ENCODE measurements around the gene ZHX3.

ZHX3 gene

GRCh38 chr20:41183391-41183790 lies 134.1 kb downstream of the ZHX3 start:
- no peak for DNase-seq (ENCODE audit: low read depth, low spot score)
- H3K4me3 ChIP-seq (ENCODE audit: low read length) = no peak overlapping the region

DNA sequence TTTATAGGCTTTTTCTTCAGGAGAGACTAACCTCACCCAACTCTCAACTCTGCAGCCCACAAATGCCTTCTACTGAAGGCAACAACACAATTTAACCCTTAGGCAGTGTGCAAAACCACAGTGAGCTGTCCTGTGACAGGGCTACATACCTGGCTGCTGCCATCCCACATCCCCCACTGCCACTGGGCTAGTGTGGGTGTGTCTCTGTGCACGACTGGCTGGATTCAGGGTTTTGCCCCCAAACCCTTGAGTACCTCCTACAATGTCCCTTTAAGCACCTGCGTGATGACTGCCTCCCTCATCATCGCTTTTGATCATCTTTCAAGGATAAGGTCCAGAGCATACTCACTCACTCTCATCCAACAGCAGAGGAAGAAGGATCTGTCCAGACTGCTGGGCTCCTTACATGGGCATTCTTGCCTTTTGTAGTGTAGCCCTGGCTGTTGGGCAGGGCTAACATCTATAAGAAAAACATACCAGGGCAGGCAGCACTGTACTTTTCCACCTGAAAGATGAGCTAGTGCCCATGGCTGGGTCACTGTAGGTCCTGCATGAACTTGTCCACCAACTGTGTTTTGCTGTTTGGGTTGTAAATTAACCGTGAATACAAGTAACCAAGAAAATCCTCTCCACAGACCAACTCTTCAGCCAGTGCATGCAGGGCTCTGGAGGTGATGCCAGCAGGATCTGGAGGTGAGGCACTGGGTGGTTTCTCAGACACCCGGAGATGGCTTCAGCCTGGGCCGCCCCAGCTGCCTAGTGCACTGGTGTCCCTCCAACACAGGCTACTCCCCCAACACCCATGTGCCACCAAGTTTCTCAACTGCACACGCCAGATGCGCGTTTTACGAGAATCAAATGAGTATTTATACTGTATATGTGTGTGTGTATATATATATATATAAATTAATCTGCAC lies 135.0 kb downstream of the ZHX3 start:
- H3K4me3 ChIP-seq (ENCODE audit: low read length) = no peak overlapping the region
- no peak for DNase-seq (ENCODE audit: low read depth, low spot score)

DNA sequence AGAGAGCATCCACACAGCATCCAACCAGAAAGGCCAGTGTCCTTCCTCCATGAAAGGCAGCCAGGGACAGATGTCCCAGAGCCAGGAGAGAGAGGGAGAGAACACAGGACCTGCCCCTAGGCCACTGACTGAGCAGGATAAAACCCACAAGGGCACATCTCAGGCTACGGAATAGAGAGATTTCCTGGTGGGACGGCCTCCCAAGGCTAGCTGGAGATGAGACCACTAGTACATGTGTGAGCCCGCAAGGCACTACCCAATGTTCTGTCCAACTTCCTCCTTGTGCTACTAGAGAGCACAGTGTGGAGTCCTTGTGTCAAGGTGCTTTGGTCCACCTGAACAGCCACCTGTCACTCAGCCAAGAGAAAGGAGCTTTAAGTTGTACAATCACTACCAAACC lies 136.0 kb downstream of the ZHX3 start:
- no peak overlapping the region for H3K4me3 ChIP-seq (ENCODE audit: low read length)
- DNase-seq (ENCODE audit: low read depth, low spot score) = no peak

DNA sequence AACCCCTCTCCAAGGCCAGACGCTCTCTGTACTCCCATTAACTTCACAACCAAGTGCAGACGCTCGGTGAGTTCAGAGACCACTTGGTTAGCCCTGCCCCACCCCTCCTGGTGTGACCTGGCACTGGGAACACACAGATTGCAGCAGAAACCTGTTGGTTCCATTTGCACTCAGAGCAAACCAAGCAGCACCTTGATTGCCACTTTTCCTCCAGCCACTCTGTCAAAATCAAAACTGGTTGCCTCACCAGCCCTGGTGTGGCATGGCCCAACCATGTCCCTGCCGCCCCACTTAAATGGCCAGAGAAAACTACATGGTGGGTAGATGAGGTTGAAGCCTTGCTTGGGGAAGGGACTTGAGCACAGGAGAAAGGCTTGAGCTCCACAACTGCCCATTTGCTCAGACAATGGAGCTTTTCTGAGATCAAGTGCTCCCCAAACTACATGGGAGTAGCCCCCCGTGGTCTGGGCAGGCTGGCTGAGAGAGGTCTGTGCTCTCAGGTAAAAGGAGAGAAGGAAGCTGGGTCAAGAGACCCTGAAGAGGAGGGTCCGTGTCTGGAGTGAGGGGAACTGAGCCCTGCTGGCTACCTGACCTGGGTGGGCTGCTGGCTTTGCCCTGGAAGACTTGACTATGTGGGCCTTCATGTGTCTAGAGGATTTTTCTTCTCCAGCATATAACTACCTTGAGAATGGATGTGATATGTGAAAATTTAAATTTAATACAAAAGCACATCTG lies 136.8 kb downstream of the ZHX3 start:
- DNase-seq (ENCODE audit: low read depth, low spot score) = no peak
- no peak overlapping the region for H3K4me3 ChIP-seq (ENCODE audit: low read length)

GRCh38 chr20:41179961-41180360 lies 137.6 kb downstream of the ZHX3 start:
- no peak for DNase-seq (ENCODE audit: low read depth, low spot score)
- H3K4me3 ChIP-seq (ENCODE audit: low read length) = no peak overlapping the region

DNA sequence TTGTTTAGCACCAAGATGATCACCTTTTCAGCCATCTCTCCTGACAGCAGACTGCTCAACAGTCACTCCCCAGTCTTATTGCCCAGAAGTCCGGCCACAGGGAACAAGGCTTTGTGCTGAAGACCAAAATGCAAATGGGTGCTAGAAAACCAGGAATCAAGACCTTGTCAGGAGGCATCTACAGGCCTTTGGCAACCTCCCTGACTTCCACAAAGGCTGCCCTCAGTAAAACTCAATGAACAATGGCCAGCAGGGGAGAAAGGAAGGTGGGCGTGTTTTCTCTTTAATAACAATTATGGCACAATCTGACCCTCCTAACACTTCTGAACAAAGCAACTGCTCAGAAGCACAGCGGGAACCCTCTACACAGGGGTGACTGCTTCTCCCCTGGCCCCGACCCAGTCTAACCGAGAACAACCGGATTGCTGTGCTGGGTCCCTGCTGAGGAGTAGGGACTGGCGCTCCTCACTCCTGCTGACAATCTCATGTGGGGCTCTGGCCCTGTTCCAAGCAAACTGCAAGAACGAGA lies 138.6 kb downstream of the ZHX3 start:
- no peak for DNase-seq (ENCODE audit: low read depth, low spot score)
- H3K4me3 ChIP-seq (ENCODE audit: low read length) = no peak overlapping the region

GRCh38 chr20:41178495-41178894 lies 139.0 kb downstream of the ZHX3 start:
- DNase-seq (ENCODE audit: low read depth, low spot score) = no peak
- H3K4me3 ChIP-seq (ENCODE audit: low read length) = no peak overlapping the region

- no peak for DNase-seq (ENCODE audit: low read depth, low spot score)
- H3K4me3 ChIP-seq (ENCODE audit: low read length) = no peak overlapping the region
Observed at GRCh38 chr20:41177636-41178035, 139.9 kb downstream of the ZHX3 start.

- DNase-seq (ENCODE audit: low read depth, low spot score) = no peak
Observed at GRCh38 chr20:41176711-41177552, 140.6 kb downstream of the ZHX3 start.

DNA sequence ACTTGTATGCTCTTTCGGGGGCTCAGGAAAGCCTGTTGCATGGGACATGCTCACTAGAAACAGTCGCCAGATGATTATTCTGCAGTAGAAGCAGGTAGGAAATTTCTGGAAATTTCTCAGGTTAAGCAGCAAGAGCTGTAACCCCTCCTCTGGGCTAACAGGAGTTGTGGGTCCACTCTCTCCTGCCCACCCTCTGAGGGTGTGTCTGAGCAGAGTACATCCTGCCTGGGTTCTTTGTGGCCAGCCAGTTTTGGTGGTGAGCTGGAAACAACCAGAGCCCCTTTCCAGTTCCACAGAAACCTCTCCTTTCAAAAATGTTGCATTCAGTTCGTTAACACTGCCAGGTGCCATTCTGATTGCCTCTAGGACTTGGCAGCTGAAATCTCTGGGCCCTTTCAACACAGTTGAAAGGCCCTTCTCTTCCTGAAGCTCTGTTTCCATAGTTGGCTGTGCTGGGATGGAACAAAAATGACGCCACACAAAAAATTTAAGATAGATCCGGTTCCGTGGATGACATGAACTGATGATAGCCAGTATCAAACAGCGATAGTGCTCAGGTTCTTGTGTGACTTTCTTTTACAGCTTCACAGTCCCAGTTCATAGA lies 141.7 kb downstream of the ZHX3 start:
- H3K4me3 ChIP-seq (ENCODE audit: low read length) = no peak overlapping the region
- DNase-seq (ENCODE audit: low read depth, low spot score) = no peak

More at GRCh38 chr20:41176711-41177552, 140.6 kb downstream of the ZHX3 start:
- H3K4me3 ChIP-seq (ENCODE audit: low read length) = no peak overlapping the region

DNA sequence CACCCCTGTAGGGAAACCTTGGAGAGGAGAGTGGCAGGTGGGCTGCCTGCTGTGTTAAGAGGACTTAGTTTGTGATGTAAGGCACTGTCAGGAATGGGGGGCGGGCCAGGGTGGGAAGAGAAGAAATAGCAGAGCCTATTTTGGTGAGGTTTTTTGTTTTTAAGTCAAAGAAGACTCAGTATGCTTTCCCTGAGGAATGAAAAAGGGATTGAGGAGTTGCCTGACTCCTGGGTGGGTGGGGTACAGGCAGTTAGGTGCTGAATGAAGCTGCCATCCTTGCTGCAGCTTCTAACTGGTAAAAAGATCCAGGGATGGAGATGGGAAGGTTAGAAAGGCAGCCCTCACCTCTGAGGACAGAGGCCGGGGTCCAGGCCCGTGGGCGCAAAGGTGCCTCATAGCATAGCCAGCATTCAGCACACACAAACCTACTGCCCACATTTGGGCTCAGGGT lies 142.3 kb downstream of the ZHX3 start:
- H3K4me3 ChIP-seq (ENCODE audit: low read length) = no peak overlapping the region
- no peak for DNase-seq (ENCODE audit: low read depth, low spot score)

DNA sequence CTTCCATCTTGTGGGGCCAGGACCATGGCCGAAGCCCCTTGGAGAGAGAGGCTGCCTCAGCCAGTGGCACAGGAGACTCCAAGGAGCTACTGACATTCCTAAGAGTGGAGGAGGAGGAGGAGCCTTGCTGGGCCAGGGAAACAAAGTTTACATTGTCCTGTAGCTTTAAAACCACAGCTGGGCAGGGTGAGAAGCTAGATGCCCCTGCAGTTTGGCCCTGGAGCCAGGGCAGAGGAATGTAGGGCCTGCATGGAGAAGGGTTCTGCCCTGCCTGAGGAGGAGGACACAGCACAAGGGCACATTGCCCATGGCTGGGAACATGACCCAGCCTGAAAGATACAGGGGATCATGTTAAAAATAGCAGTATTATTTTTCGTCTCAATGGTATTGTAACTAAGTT lies 142.7 kb downstream of the ZHX3 start:
- no peak overlapping the region for H3K4me3 ChIP-seq (ENCODE audit: low read length)
- no peak for DNase-seq (ENCODE audit: low read depth, low spot score)

DNA sequence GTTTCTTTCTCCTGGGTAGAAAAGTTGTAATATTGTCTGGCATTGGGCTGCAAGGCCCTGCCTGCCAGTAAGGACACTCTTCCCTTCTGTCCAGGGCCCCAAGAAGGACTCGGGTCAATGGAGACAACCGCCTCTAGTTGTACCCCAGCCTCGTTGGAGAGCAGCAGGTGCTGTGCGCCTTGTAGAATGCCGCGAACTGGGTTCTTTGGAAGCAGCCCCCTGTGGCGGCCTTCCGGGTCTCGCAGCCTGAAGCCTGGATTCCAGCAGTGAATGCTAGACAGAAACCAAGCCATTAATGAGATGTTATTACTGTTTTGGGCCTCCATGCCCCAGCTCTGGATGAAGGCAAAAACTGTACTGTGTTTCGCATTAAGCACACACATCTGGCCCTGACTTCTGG lies 143.2 kb downstream of the ZHX3 start:
- no peak overlapping the region for H3K4me3 ChIP-seq (ENCODE audit: low read length)
- no peak for DNase-seq (ENCODE audit: low read depth, low spot score)

GRCh38 chr20:41173791-41174341 lies 143.7 kb downstream of the ZHX3 start:
- no peak overlapping the region for H3K4me3 ChIP-seq (ENCODE audit: low read length)
- DNase-seq (ENCODE audit: low read depth, low spot score) = no peak

DNA sequence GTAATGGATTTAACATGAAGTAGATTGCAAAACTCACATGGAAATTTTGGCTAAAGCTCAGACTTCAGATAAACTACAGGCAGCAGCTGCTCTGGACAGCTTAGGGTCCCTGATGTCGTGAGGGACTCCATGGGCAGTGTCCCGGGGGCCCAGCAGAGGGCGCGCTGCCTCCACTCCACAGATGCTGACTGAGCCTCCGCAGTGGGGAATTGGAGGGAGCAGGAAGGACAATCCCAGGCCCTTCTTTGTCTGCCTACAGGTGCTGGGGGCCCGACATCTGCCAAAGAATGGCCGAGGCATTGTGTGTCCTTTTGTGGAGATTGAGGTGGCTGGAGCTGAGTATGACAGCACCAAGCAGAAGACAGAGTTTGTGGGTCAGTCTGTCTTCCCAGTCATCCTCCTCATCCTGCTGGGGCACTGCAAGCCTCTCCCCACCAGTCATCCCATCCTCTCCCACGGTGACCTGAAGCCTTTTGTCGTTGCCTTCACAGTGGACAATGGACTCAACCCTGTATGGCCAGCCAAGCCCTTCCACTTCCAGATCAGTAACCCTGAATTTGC lies 144.3 kb downstream of the ZHX3 start:
- DNase-seq (ENCODE audit: low read depth, low spot score) = no peak
- no peak overlapping the region for H3K4me3 ChIP-seq (ENCODE audit: low read length)

DNA sequence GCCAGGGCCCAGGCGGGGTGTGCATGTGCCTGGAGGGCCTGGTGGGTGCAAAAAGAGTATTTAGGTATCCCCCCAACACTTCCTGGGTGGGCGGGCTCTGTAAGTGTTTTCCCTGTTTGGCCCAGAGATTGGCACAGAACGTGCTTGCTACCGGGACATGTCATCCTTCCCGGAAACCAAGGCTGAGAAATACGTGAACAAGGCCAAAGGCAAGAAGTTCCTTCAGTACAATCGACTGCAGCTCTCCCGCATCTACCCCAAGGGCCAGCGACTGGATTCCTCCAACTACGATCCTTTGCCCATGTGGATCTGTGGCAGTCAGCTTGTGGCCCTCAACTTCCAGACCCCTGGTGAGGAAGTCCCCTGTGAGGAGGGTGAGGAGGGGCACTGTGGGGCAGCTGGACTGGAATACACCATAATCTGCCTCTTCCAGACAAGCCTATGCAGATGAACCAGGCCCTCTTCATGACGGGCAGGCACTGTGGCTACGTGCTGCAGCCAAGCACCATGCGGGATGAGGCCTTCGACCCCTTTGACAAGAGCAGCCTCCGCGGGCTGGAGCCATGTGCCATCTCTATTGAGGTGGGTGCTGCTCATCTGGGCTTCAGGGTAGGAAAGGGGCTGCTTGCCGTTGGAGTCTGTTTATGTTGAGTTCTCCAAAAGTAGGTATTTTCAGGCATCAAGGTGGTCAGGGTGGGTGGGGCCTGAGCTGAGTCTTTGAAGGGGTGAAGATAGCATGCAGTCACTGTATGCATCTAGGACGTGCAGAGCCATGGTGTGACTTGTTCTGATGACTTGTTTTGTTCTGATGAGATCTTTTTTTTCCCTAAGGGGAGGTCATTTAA lies 145.0 kb downstream of the ZHX3 start:
- H3K4me3 ChIP-seq (ENCODE audit: low read length) = no peak overlapping the region
- no peak for DNase-seq (ENCODE audit: low read depth, low spot score)

- no peak overlapping the region for H3K4me3 ChIP-seq (ENCODE audit: low read length)
- no peak for DNase-seq (ENCODE audit: low read depth, low spot score)
Observed at GRCh38 chr20:41171736-41172295, 145.7 kb downstream of the ZHX3 start.

Measured in Jurkat, Clone E6-1 (cell line).